Esophagus squamous epithelium (tissue), 5 donors: ENCODE measurements around the gene TBL2. TPM values are rescaled to one million over a fixed set of nuclear protein-coding genes. Genes with fewer than 3 reads are reported as not detected.

ENCODE experiments used
- DNase-seq: peaks from one replicate; lab custom pipeline; 2025; lab: John Stamatoyannopoulos, UW
- H3K27ac ChIP-seq, 4 donors: fragments of 200-600 bp; sonication (generic); one replicate each; pipeline ENCODE4 v1.5.1; 2016 to 2019; ENCODE audit warnings: mild to moderate bottlenecking in 1 of 4
- H3K27me3 ChIP-seq, 4 donors: fragments of 200-600 bp; sonication (generic); 1 replicate in 3 of 4; 2 replicates in 1 of 4; pipeline versions ENCODE4 v1.5.1 to v1.6.0; 2017 to 2021; ENCODE audit warnings: antibody characterized with exemption in 1 of 4
- H3K36me3 ChIP-seq, 3 donors: fragments of 200-600 bp; sonication (generic); one replicate each; pipeline ENCODE4 v1.5.1; 2016 to 2019
- H3K4me1 ChIP-seq, 3 donors: fragments of 200-600 bp; sonication (generic); one replicate each; pipeline ENCODE4 v1.5.1; 2017 to 2019
- H3K4me3 ChIP-seq, 4 donors: fragments of 200-600 bp; sonication (generic); 1 replicate in 3 of 4; 2 replicates in 1 of 4; pipeline ENCODE4 v1.5.1; 2016 to 2019; ENCODE audit warnings: mild to moderate bottlenecking in 2 of 4, moderate library complexity in 1 of 4
- H3K9me3 ChIP-seq, 3 donors: fragments of 200-600 bp; sonication (generic); one replicate each; pipeline ENCODE4 v1.5.1; 2016 to 2019
- POLR2A ChIP-seq, 4 donors: fragments of 450-650 bp; IDR thresholded peaks; one replicate each; pipeline ENCODE4 v1.6.1; 2017; ENCODE audit warnings: antibody characterized with exemption in 4 of 4, mild to moderate bottlenecking in 4 of 4, moderate library complexity in 3 of 4
- WGBS, 2 donors: methylation state at CpG; one replicate each; pipeline ENCODE4 v1.1.5; 2018; 5-methylcytosine and 5-hydroxymethylcytosine counted together
- intact Hi-C: fragments of 100-400 bp; cut with DNase I; formaldehyde crosslinking; loops from one replicate; pipeline ENCODE4 v1.15.0; 2022
- total RNA-seq, 4 donors: library from RNA; depleted of rRNA; stranded (reverse); fragments of >200 nt; gene quantifications; one replicate each; pipeline ENCODE4 v1.1.0, GENCODE V29; 2016
- TF ChIP-seq, protein P1 (sequence below), 6 experiments: fragments of 450-650 bp in 4 of 6; fragments of 200-600 bp in 2 of 6; sonication (generic) in 2 of 6; IDR thresholded peaks; one replicate each; pipeline ENCODE4 v1.5.1; 2016 to 2019; ENCODE audit warnings: antibody characterized with exemption in 6 of 6, mild to moderate bottlenecking in 4 of 6, moderate library complexity in 4 of 6
- donor health status: DM: yes; HTN: yes; CAD: no.

Gene TBL2, protein sequence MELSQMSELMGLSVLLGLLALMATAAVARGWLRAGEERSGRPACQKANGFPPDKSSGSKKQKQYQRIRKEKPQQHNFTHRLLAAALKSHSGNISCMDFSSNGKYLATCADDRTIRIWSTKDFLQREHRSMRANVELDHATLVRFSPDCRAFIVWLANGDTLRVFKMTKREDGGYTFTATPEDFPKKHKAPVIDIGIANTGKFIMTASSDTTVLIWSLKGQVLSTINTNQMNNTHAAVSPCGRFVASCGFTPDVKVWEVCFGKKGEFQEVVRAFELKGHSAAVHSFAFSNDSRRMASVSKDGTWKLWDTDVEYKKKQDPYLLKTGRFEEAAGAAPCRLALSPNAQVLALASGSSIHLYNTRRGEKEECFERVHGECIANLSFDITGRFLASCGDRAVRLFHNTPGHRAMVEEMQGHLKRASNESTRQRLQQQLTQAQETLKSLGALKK
- total RNA-seq = 10 to 100 TPM; 18.1 to 34.8 (median 26.7) TPM

- H3K36me3 ChIP-seq = peaks cover 8 to 24% (median 9%) of the 10 kb centered on the region in 3 donors
- peak in 3 of 4 donors; percentile 61 to 91 (median 90) for TF ChIP-seq POLR2A (IDR thresholded peaks at IDR 0.05)
- TF ChIP-seq, protein P1, sequence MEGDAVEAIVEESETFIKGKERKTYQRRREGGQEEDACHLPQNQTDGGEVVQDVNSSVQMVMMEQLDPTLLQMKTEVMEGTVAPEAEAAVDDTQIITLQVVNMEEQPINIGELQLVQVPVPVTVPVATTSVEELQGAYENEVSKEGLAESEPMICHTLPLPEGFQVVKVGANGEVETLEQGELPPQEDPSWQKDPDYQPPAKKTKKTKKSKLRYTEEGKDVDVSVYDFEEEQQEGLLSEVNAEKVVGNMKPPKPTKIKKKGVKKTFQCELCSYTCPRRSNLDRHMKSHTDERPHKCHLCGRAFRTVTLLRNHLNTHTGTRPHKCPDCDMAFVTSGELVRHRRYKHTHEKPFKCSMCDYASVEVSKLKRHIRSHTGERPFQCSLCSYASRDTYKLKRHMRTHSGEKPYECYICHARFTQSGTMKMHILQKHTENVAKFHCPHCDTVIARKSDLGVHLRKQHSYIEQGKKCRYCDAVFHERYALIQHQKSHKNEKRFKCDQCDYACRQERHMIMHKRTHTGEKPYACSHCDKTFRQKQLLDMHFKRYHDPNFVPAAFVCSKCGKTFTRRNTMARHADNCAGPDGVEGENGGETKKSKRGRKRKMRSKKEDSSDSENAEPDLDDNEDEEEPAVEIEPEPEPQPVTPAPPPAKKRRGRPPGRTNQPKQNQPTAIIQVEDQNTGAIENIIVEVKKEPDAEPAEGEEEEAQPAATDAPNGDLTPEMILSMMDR (IDR thresholded peaks at IDR 0.05) = peak in 3 of 6 experiments; percentile 4 to 14 (median 5)
- peak within 1 kb of the TSS; percentile 78 to 95 (median 92) for H3K4me3 ChIP-seq
- 0% methylated on average over 7 of the region's 75 CpGs; no CpG with 5 or more reads in 1 of the 2 donors for WGBS, 2 donors
- H3K27me3 ChIP-seq = no peaks in the 10 kb centered on the region
- peak within 1 kb of the TSS; percentile 92 to 95 (median 94) for H3K27ac ChIP-seq
- intact Hi-C loops = no loop called here
- H3K4me1 ChIP-seq = peaks cover 15 to 34% (median 20%) of the 10 kb centered on the region in 3 donors
- no peaks in the 10 kb centered on the region for H3K9me3 ChIP-seq
- DNase-seq = peak; percentile 99
Measured at GRCh38 chr7:73578342-73579128, at the start of gene TBL2. Gene TBL2, minus strand, starts transcription at chr7:73578579. Its CDS starts 30 bp downstream, at chr7:73578549.

DNA sequence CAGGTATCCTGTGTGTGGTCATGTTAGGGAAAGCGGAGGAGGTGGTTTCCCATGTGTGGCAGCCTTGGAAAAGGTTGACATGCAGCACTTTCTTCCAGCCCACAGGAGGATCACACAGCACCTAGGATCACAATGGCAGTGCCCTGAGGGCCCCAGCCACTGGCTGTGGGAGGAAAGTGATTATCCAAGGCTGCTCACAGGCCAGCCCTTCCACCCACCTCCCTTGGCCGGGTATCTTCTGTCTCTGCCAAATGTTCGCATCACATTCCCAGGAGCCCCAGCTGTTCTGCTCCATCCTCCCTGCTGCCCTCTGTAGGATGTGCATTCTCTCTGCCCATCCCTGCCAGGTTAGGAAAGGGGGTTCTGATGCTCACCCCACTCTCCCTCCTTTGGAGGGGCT lies 48.4 kb upstream of the TBL2 start:
- WGBS, 2 donors = 7 to 22% methylated on average over 3 of the region's 3 CpGs
- H3K4me1 ChIP-seq = peaks cover 11 to 27% (median 20%) of the 10 kb centered on the region in 3 donors
- H3K4me3 ChIP-seq = no peak overlapping the region
- H3K36me3 ChIP-seq = no peaks in the 10 kb centered on the region
- intact Hi-C loops = no loop called here
- TF ChIP-seq, protein P1 (IDR thresholded peaks at IDR 0.05) = no peak
- no peak for TF ChIP-seq POLR2A (IDR thresholded peaks at IDR 0.05)
- H3K27me3 ChIP-seq = peaks cover 11 to 99% (median 26%) of the 10 kb centered on the region in 4 donors
- H3K27ac ChIP-seq = no peak overlapping the region
- no peaks in the 10 kb centered on the region for H3K9me3 ChIP-seq
- no peak for DNase-seq

GRCh38 chr7:73625276-73625675 lies 46.9 kb upstream of the TBL2 start:
- H3K9me3 ChIP-seq = no peaks in the 10 kb centered on the region
- H3K4me3 ChIP-seq = no peak overlapping the region
- peaks cover 11 to 27% (median 20%) of the 10 kb centered on the region in 3 donors for H3K4me1 ChIP-seq
- intact Hi-C loops = no loop called here
- no peak overlapping the region for H3K27ac ChIP-seq
- 92 to 94% methylated on average over 10 of the region's 11 CpGs for WGBS, 2 donors
- DNase-seq = no peak
- H3K27me3 ChIP-seq = peaks cover 11 to 94% (median 26%) of the 10 kb centered on the region in 4 donors
- no peaks in the 10 kb centered on the region for H3K36me3 ChIP-seq
- TF ChIP-seq POLR2A (IDR thresholded peaks at IDR 0.05) = no peak
- TF ChIP-seq, protein P1 (IDR thresholded peaks at IDR 0.05) = no peak

DNA sequence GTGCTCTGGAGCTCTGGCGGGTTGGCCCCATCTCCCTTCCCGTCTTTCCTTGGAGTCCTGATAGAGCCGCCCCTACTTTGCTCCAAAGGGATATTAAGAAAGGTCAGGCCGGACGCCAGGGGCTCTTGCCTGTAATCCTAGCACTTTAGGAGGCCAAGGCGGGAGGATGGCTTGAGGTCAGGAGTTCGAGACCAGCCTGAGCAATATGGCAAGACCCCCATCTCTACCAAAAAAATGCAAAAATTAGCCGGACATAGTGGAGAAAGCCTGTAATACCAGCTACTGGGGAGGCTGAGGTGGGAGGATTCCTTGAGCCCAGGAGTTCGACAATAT lies 46.3 kb upstream of the TBL2 start:
- no peaks in the 10 kb centered on the region for H3K9me3 ChIP-seq
- H3K4me1 ChIP-seq = peaks cover 11 to 27% (median 20%) of the 10 kb centered on the region in 3 donors
- H3K36me3 ChIP-seq = no peaks in the 10 kb centered on the region
- intact Hi-C loops = no loop called here
- no peak for DNase-seq
- 66 to 78% methylated on average over 3 to 4 of the region's 9 CpGs for WGBS, 2 donors
- H3K27me3 ChIP-seq = peaks cover 11 to 89% (median 26%) of the 10 kb centered on the region in 4 donors
- peak overlapping the region in 3 of 4 donors; percentile 35 to 73 (median 56) for H3K4me3 ChIP-seq
- TF ChIP-seq POLR2A (IDR thresholded peaks at IDR 0.05) = no peak
- TF ChIP-seq, protein P1 (IDR thresholded peaks at IDR 0.05) = no peak
- no peak overlapping the region for H3K27ac ChIP-seq
